Naive B cell (primary cell): ENCODE measurements around the gene MMADHC. TPM values are rescaled to one million over a fixed set of nuclear protein-coding genes. Genes with fewer than 3 reads are reported as not detected.

ENCODE experiments used
- ATAC-seq, 2 donors: fragments of 150-1000 bp; cut with Tn5 transposase; 2 replicates each; pipeline ENCODE4 v1.10.0; 2021; ENCODE audit warnings: low read depth in 2 of 2, mild to moderate bottlenecking in 2 of 2, moderate library complexity in 2 of 2
- DNase-seq: peaks from one replicate; pipeline ENCODE4 v3.0.0; 2022
- H3K27ac Mint-ChIP-seq, 6 donors: one replicate each; pipeline ENCODE4 v1.8.0; 2020 to 2022; ENCODE audit warnings: mild to moderate bottlenecking in 6 of 6, mixed read lengths in 6 of 6, moderate library complexity in 5 of 6, inconsistent platforms in 2 of 6
- H3K27me3 Mint-ChIP-seq, 3 donors: one replicate each; pipeline ENCODE4 v1.8.0; 2021 to 2022; ENCODE audit warnings: mixed read lengths in 3 of 3, mild to moderate bottlenecking in 1 of 3
- H3K36me3 Mint-ChIP-seq, 2 donors: one replicate each; pipeline ENCODE4 v1.8.0; 2020 to 2022; ENCODE audit warnings: mixed read lengths in 2 of 2, inconsistent platforms in 1 of 2, mild to moderate bottlenecking in 1 of 2
- H3K4me1 Mint-ChIP-seq, 3 donors: one replicate each; pipeline ENCODE4 v1.8.0; 2020 to 2022; ENCODE audit warnings: mixed read lengths in 3 of 3, inconsistent platforms in 1 of 3, mild to moderate bottlenecking in 1 of 3, moderate library complexity in 1 of 3
- H3K4me3 Mint-ChIP-seq, 8 donors: one replicate each; pipeline ENCODE4 v1.8.0; 2020 to 2022; ENCODE audit warnings: mild to moderate bottlenecking in 8 of 8, mixed read lengths in 8 of 8, moderate library complexity in 8 of 8, inconsistent platforms in 2 of 8
- H3K9me3 Mint-ChIP-seq, 7 donors: one replicate each; pipeline ENCODE4 v1.8.0; 2020 to 2022; ENCODE audit warnings: mixed read lengths in 7 of 7, mild to moderate bottlenecking in 5 of 7, inconsistent platforms in 2 of 7, moderate library complexity in 1 of 7
- polyA plus RNA-seq, 6 donors: library from polyadenylated mRNA; unstranded; fragments of 300-500 nt; fragmentation: Illumina TruSeq; gene quantifications; one replicate each; pipeline ENCODE4 v1.2.3, GENCODE V29; 2021; ENCODE audit warnings: low read depth in 6 of 6

MMADHC gene
- polyA plus RNA-seq, 6 donors from 2014 or later, result 100 to 164 (median 137) TPM

DNA sequence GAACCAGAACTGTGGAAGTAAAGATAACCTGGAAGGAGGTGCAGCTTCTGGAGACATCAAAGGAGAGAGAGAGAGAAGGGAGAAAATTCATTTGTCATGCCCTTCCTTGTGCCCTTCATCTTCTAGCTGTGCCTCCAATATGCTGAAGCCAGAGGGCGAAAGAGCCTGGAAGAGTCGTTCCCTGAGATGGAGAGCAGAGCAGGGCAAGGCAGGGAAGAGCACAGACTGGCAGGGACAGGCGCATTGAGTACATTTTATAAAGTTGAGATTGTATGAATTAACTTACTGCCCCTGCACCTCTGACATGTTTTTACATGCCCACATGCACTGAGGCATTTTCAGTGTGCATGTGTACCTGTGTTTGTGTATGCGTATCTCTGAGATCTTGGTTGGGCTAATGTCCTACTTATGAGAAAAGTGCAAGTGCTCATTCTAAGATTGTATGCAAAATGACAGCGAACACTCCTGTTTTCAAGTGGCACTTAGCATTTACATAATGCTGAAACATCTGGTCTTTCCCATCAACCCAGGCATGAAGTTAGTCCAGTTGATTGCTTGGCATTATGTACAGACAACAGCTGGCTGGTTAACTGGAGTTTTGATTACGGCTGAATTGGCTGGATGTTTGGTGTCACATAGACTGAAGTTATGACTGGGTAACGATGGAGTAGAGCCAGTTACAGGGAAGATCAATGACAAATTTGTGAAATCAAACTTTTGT is 23.7 kb upstream of the MMADHC start:
- Mint-ChIP-seq H3K9me3 (peaks cover 0 to 1% (median 0%) of the 10 kb centered on the region in 7 donors), H3K4me1 (no peaks in the 10 kb centered on the region), H3K27ac (no peak overlapping the region), H3K4me3 (no peak overlapping the region), H3K36me3 (peaks cover 0 to 5% of the 10 kb centered on the region in 2 donors), H3K27me3 (peaks cover 8 to 30% (median 29%) of the 10 kb centered on the region in 3 donors)
- DNase-seq, result no peak
- ATAC-seq, result no peak

DNA sequence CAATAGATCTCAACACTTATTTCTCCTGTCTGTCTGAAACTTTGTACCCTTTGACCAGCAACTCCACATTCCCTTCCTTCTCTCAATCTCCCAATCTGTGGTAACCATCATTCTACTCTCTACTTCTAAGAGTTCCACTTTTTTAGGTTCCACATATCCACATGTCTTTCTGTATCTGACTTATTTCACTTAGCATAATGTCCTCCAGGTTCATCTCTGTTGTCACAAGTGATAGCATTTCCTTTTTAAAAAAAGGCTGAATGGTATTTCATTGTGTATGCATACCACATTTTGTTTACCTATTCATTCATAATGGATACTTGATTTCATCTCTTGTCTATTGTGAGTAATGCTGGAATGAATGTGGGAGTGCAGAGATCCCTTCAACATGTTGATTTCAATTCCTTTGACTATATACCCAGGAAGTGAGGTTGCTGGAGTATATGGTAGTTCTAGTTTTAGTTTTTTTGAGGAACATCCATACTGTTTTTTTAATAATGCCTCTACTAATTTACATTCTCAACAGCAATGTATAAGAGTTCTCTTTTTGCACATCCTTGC is 18.8 kb upstream of the MMADHC start:
- DNase-seq, result no peak
- Mint-ChIP-seq H3K27ac (no peak overlapping the region), H3K27me3 (peaks cover 30 to 38% (median 30%) of the 10 kb centered on the region in 3 donors), H3K9me3 (peaks cover 0 to 10% (median 4%) of the 10 kb centered on the region in 7 donors), H3K36me3 (peaks cover 0 to 10% of the 10 kb centered on the region in 2 donors), H3K4me3 (no peak overlapping the region), H3K4me1 (no peaks in the 10 kb centered on the region)
- ATAC-seq, result no peak

DNA sequence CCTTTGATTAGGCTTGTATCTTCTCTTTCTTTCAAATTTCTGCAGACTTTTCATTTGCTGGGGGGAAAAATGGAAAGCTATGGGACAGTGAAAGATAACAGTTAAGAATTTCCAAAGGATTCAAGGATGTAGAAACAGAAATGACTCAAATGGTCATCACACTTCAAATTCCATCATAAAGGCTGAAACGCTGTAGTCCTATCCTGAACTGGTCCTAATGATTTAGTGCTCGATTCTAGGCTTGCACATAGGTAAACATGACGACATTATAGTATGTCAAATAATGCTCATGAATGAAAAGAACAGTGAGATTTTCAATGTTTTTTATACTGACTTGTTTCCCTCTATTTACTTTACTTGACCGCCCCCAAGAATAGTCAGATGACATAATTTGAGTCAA is 15.7 kb upstream of the MMADHC start:
- no peak for DNase-seq
- Mint-ChIP-seq H3K36me3 (peaks cover 0 to 11% of the 10 kb centered on the region in 2 donors), H3K27me3 (peaks cover 31 to 48% (median 46%) of the 10 kb centered on the region in 3 donors), H3K4me1 (no peaks in the 10 kb centered on the region), H3K4me3 (no peak overlapping the region), H3K27ac (no peak overlapping the region), H3K9me3 (peaks cover 0 to 14% (median 4%) of the 10 kb centered on the region in 7 donors)
- no peak for ATAC-seq

DNA sequence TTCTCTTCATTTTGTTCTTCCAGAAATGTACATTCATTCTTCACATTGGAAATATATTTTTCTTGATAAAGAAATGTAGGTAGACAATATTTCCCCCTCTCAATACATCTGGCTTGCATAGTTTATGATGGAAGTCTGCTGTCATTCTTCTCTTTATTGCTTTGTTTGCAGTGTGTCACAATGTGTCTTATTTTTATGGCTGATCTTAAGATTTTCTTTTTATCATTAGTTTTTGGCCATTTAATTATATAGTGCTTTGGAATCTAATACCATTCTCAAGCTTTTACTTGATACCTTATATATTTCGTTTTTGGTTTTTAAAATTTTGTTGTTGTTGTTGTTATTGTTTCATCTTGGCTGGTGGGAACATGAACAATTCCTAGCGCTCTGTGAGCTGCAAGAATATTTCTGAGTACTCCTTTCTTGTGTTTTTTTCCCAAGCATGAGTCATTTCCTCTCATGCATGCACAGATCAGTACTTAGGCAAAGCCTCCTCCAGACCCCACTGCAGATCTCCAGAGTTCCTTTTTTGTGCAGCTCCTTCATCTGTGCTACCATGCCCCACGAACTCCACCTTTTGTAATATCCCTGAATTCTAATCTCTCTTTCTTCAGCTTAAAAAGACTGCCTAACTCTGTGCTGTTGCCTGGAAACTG is 13.7 kb upstream of the MMADHC start:
- H3K36me3 Mint-ChIP-seq, result peaks cover 0 to 6% of the 10 kb centered on the region in 2 donors
- H3K27me3 Mint-ChIP-seq, result peaks cover 22 to 54% (median 46%) of the 10 kb centered on the region in 3 donors
- no peak overlapping the region for H3K27ac Mint-ChIP-seq
- H3K4me1 Mint-ChIP-seq, result peaks cover 6 to 9% (median 8%) of the 10 kb centered on the region in 3 donors
- H3K4me3 Mint-ChIP-seq, result no peak overlapping the region
- DNase-seq, result no peak
- ATAC-seq, result no peak
- peaks cover 0 to 14% (median 4%) of the 10 kb centered on the region in 7 donors for H3K9me3 Mint-ChIP-seq

DNA sequence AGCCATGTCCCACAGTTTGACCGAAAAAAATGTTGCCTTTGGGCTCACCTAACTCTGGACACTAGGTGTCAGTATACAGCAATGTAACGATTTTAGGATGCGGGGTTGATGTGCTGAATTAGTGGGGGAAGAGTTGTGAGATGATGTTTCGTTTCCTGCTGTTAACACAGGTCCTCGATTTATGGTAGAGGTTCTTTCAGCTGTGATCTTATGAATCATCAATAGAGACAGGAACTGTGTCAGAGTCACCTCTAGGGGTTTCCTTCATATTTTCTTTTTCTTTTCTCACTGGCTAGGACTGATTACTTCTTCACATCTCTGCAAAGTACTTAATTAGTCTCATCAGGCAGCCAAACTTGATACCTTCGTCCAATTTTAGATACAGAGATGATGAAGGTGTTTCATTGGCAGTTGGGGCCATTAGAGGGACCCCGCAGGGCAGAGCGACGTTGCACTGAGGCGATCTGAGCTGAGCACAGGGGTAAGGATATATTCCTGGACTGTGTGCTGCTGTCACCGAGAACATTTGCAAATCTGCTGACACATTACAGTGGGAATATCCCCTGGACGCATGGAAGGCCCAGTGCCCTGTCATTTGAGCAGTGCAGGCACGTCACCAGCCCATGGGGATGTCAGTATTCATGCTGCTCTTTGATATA is 10.2 kb upstream of the MMADHC start:
- Mint-ChIP-seq H3K4me3 (peak overlapping the region in 2 of 8 donors; percentile 14 to 78), H3K4me1 (peaks cover 6 to 9% (median 8%) of the 10 kb centered on the region in 3 donors), H3K36me3 (peaks cover 0 to 6% of the 10 kb centered on the region in 2 donors), H3K9me3 (peaks cover 0 to 10% (median 4%) of the 10 kb centered on the region in 7 donors), H3K27ac (no peak overlapping the region), H3K27me3 (peaks cover 16 to 39% (median 36%) of the 10 kb centered on the region in 3 donors)
- DNase-seq (peak; percentile 64), ATAC-seq (peak; percentile 93)

DNA sequence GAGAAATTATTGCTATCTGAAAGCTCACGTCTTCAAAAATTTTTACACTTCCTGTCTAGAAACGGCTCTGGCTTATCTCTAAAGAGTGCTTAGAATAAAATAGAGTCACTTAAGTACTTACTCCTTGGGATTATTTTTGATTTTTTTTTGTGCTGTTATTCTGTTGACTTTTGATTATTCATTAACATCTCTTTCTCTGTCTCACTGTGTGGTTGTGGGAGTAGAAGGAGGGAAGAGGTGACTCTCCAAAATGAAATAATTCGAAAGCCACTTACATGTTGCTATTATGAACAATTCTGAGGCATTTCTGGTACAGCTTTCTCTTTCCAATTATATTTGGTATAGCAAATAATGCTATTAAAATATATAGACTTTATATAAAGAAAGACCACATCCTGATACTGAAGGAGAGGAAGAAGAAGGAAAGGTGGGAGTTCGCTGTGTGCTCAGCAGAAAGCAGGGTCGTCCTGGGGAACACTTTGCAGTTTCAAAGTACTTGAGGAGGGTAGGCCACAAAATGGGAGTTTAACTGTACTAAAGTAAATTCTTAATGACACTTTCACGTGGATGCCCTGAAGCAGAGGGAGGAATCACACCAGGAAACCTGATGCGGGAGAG is 9.6 kb upstream of the MMADHC start:
- Mint-ChIP-seq H3K36me3 (peaks cover 0 to 6% of the 10 kb centered on the region in 2 donors), H3K27me3 (peaks cover 20 to 39% (median 36%) of the 10 kb centered on the region in 3 donors), H3K4me1 (peaks cover 6 to 9% (median 8%) of the 10 kb centered on the region in 3 donors), H3K27ac (peak overlapping the region in 1 of 6 donors; percentile 47), H3K9me3 (peaks cover 0 to 10% (median 4%) of the 10 kb centered on the region in 7 donors), H3K4me3 (peak overlapping the region in 1 of 8 donors; percentile 78)
- DNase-seq (no peak), ATAC-seq (peak in 1 of 2 donors; percentile 6)

DNA sequence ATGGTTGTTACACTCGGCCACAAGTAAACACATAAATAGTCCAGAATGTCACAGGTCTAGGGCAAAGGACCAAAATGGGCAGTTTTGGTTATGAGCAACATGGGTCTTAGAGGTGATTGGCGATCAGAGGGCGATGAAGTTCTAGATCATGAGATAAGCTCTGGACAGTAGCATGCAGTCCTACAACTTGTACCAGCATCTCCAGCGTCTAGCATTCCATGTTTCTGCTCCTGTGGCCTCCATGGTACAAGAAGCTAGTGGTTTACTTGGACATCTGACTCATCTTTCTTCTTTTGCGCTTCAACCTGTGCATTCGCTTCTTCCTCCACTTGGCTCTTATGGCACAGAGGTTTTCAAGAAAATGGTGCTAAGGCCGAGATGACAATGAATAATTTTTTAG is 8.9 kb upstream of the MMADHC start:
- no peak for ATAC-seq
- Mint-ChIP-seq H3K4me1 (peaks cover 6 to 9% (median 8%) of the 10 kb centered on the region in 3 donors), H3K27ac (no peak overlapping the region), H3K27me3 (peaks cover 21 to 33% (median 30%) of the 10 kb centered on the region in 3 donors), H3K9me3 (peaks cover 0 to 6% (median 2%) of the 10 kb centered on the region in 7 donors), H3K36me3 (peaks cover 0 to 3% of the 10 kb centered on the region in 2 donors), H3K4me3 (no peak overlapping the region)
- no peak for DNase-seq

DNA sequence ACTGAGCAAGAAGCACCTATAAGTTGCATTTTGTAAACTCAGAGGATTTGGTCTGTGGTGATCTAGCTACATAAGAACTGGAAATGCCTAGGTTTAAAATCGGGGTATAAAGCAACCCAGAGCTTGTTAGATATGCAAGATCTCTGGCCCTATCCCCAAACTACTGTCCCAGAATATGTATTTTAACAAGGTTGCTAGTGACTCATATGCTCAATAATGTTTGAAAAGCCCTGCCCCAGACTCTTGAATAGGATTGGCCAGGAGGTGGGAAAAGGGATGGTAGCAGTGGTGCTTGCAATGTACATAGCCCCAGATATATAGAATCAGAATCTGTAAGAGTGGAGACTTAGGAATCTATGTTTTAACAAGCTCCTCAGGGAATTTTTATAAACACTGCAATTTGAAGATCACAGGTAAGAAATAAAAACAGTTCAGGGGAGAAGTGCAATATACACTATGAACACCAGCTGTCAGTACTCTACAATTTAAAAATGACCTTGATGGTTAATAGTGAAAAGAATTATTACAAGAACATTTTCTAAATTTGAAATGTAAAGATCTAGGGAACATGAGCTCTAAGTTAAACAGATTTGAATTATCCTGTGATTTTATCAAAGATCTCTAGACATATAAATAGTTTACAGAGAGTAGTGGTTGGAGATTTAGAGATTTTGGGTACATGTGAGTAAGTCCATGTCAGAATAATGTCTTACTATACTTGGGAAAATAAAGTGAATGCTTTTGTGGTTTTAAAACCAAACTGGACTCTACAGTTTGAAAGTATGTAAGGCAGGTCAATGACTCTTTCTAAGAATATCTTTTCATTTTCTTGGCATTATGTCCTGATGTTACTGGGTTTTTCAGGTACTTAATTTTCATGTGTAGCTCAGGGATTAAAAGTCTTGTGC is 7.7 kb upstream of the MMADHC start:
- H3K27me3 Mint-ChIP-seq, result peaks cover 20 to 25% (median 23%) of the 10 kb centered on the region in 3 donors

DNA sequence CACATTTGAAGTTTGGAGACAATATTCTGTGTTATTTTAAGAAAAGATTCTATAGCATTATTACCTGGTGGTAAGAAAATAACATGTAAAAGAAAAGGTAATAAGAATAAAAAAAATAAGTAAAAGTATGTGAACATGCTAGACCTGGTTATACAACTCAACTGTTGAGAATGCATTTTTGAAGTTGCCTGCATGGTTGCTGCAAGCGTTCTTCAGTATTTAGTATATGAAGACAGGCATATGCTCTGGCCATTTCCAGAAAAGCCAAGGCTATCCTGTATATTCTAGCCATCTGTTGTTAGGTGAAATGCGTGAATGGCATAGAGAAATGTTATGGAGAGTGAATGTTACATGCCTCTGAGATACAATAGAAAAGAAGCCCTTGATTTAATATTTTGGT is 6.8 kb upstream of the MMADHC start:
- Mint-ChIP-seq H3K27me3 (peaks cover 18 to 30% (median 26%) of the 10 kb centered on the region in 3 donors), H3K27ac (no peak overlapping the region), H3K36me3 (no peaks in the 10 kb centered on the region), H3K4me3 (no peak overlapping the region), H3K4me1 (peaks cover 6 to 9% (median 8%) of the 10 kb centered on the region in 3 donors), H3K9me3 (no peaks in the 10 kb centered on the region)
- ATAC-seq (no peak), DNase-seq (no peak)

More for the DNA sequence above, 7.7 kb upstream of the MMADHC start:
- Mint-ChIP-seq H3K36me3 (no peaks in the 10 kb centered on the region), H3K27ac (no peak overlapping the region), H3K4me3 (no peak overlapping the region), H3K9me3 (no peaks in the 10 kb centered on the region), H3K4me1 (peaks cover 6 to 9% (median 8%) of the 10 kb centered on the region in 3 donors)
- no peak for ATAC-seq
- DNase-seq, result no peak

DNA sequence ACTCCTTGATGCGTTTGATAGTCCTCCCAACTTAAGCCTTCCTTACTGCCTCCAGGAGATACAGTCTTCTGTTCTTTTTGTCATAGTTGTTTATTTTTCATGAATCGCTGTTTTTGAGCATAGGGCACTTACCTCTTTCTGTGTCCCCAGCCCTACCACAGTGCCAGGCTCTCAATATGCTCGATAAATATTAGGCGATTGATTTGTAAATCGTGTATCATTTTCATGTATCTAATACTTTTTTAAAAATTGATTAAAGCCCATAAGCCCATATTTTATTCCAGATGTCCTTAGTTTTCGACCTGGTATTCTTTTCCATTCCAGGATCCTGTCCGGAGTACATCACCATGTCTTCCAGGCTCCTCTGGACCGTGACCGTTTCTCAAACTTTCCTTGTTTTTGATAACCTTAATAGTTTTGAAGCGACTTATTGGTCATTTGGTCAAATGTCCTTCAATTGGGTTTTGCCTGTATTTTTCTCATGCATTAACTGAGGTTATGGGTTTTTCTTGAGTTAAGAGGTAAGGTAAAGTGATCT is 444 bp upstream of the MMADHC start:
- no peaks in the 10 kb centered on the region for H3K36me3 Mint-ChIP-seq
- peaks cover 0 to 3% (median 0%) of the 10 kb centered on the region in 7 donors for H3K9me3 Mint-ChIP-seq
- peak in 1 of 2 donors; percentile 6 for ATAC-seq
- H3K27ac Mint-ChIP-seq, result peak overlapping the region; percentile 98 to 100 (median 99)
- DNase-seq, result no peak
- H3K4me1 Mint-ChIP-seq, result peaks cover 27 to 33% (median 32%) of the 10 kb centered on the region in 3 donors
- H3K27me3 Mint-ChIP-seq, result peaks cover 10 to 29% (median 16%) of the 10 kb centered on the region in 3 donors
- peak overlapping the region; percentile 95 to 100 (median 97) for H3K4me3 Mint-ChIP-seq

DNA sequence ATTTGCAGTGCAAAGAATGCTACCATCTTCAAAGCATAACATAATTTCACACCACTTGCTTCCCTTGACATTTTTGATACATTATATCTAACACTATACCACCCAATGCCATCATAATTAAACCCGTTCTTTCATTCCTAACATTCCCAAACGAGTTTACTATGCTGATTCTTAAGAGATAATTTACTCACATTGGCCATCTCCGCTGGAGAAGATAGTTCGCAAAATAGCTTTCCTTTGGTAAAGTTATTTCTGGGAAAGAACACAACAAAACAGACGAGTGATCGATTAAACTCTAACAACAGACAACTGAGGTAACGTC is 716 bp downstream of the MMADHC start:
- DNase-seq, result no peak

More for the DNA sequence above, 716 bp downstream of the MMADHC start:
- Mint-ChIP-seq H3K4me1 (peaks cover 31 to 33% (median 33%) of the 10 kb centered on the region in 3 donors), H3K27me3 (peaks cover 10 to 20% (median 16%) of the 10 kb centered on the region in 3 donors), H3K36me3 (peaks cover 0 to 1% of the 10 kb centered on the region in 2 donors), H3K27ac (peak overlapping the region; percentile 98 to 100 (median 99)), H3K9me3 (peaks cover 0 to 3% (median 0%) of the 10 kb centered on the region in 7 donors), H3K4me3 (peak overlapping the region; percentile 95 to 100 (median 97))
- ATAC-seq, result no peak
